ENCODE measurements around the gene CEP131.

DNA sequence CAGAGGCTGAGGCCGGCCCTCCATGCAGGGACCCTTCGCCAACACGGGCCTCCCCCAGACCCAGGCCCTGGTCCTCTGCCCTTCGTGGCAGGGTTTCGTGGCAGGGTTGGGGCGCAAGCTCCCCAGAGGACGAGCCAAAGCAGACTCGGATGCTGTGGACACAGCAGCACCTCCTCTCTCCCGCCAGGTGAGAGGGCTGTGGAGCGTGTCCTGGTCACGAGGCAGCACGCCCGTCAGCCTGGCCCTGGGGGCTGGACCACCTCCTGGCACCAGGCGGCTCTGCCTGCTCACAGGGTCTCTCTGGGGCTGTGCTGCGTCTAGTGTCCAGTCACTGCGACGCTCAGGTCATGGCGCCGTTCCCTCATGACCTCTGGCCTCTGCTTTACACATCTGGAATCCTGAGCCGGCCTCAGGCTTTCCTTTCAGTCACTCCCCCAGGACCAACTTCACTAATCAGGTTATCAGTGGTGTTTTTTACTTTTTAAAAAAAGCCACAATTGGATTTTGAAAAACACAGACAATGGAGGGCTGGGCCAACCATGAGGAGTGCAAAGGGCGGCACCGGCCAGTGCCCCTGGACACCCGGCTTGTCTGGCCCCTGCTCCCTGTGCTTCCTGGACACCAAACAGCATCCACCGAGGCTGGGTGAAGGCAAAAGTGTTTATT is 21.7 kb upstream of the CEP131 start:
- TF ChIP-seq, protein P1, sequence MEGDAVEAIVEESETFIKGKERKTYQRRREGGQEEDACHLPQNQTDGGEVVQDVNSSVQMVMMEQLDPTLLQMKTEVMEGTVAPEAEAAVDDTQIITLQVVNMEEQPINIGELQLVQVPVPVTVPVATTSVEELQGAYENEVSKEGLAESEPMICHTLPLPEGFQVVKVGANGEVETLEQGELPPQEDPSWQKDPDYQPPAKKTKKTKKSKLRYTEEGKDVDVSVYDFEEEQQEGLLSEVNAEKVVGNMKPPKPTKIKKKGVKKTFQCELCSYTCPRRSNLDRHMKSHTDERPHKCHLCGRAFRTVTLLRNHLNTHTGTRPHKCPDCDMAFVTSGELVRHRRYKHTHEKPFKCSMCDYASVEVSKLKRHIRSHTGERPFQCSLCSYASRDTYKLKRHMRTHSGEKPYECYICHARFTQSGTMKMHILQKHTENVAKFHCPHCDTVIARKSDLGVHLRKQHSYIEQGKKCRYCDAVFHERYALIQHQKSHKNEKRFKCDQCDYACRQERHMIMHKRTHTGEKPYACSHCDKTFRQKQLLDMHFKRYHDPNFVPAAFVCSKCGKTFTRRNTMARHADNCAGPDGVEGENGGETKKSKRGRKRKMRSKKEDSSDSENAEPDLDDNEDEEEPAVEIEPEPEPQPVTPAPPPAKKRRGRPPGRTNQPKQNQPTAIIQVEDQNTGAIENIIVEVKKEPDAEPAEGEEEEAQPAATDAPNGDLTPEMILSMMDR (IDR thresholded peaks at IDR 0.05): no peak
- TF ChIP-seq POLR2A (IDR thresholded peaks at IDR 0.05): no peak
